OCI-LY3 (cell line): Measurements from ENCODE around the gene LAMC3.

Experiments
- EZH2phosphoT487 ChIP-seq: fragments of 200-600 bp; shearing (Covaris generic); IDR thresholded peaks from 2 replicates; pipeline ENCODE4 v1.6.1; 2018; ENCODE audit warnings: antibody characterized with exemption, mixed run types, low read depth
- TF ChIP-seq, protein P1 (sequence below): fragments of 200-600, 300-600 bp; sonication (generic); IDR thresholded peaks from 2 replicates; pipeline ENCODE4 v1.5.1; 2014; ENCODE audit warnings: antibody characterized with exemption, low read length, low read depth

DNA sequence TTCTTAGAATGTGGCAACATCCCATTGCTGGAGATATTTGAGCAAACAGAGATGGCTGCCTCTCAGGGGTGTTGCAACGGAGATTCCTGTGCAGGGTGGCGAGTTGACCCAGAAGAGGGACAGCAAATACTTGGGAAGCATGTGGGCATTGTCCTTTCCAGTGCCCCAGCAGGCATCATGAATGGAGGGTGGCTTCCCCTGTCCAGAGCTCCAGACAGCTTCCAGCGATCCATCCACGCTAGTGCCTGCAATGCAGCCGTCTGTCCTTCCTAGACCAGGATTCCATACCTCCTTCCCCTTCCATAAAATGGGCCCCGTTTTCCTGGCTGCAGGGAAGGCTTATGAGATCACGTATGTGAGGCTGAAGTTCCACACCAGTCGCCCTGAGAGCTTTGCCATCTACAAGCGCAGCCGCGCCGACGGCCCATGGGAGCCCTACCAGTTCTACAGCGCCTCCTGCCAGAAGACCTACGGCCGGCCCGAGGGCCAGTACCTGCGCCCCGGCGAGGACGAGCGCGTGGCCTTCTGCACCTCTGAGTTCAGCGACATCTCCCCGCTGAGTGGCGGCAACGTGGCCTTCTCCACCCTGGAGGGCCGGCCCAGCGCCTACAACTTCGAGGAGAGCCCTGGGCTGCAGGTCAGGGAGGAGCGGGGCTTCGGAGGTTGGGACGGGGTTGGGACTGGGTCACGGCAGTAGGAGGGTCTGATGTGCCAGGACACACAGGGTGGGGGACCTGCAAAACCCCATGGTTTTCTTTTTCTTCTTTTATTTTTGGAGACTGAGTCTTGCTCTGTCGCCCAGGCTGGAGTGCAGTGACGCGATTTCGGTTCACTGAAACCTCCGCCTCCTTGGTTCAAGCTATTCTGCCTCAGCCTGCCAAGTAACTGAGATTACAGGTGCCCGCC, 17.2 kb downstream of the LAMC3 start:
- no peak for TF ChIP-seq EZH2phosphoT487
- TF ChIP-seq, protein P1, sequence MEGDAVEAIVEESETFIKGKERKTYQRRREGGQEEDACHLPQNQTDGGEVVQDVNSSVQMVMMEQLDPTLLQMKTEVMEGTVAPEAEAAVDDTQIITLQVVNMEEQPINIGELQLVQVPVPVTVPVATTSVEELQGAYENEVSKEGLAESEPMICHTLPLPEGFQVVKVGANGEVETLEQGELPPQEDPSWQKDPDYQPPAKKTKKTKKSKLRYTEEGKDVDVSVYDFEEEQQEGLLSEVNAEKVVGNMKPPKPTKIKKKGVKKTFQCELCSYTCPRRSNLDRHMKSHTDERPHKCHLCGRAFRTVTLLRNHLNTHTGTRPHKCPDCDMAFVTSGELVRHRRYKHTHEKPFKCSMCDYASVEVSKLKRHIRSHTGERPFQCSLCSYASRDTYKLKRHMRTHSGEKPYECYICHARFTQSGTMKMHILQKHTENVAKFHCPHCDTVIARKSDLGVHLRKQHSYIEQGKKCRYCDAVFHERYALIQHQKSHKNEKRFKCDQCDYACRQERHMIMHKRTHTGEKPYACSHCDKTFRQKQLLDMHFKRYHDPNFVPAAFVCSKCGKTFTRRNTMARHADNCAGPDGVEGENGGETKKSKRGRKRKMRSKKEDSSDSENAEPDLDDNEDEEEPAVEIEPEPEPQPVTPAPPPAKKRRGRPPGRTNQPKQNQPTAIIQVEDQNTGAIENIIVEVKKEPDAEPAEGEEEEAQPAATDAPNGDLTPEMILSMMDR = no peak
